GM12891 (cell line): ENCODE measurements around the gene P2RY13.

ENCODE experiments used
- POLR2A ChIP-seq: IDR thresholded peaks from 2 replicates; pipeline ENCODE4 v1.6.1; 2011; ENCODE audit warnings: low read depth, low read length, control low read depth
- TAF1 ChIP-seq: IDR thresholded peaks from 2 replicates; pipeline ENCODE4 v1.6.1; 2011; ENCODE audit warnings: low read depth, low read length, control low read depth

GRCh38 chr3:151289445-151289844, 39.9 kb downstream of the P2RY13 start:
- TF ChIP-seq TAF1 (no peak), POLR2A (no peak)
